Lower leg skin (tissue), 3 donors: ENCODE data around the gene PRICKLE2.

ENCODE experiments used
- CTCF ChIP-seq, 3 donors: fragments of 450-650 bp; IDR thresholded peaks; one replicate each; pipeline ENCODE4 v1.5.1; 2016; ENCODE audit warnings: antibody characterized with exemption in 3 of 3, mild to moderate bottlenecking in 3 of 3, moderate library complexity in 2 of 3
- POLR2A ChIP-seq, 2 donors: fragments of 450-650 bp; IDR thresholded peaks; one replicate each; pipeline ENCODE4 v1.6.1; 2016 to 2017; ENCODE audit warnings: antibody characterized with exemption in 2 of 2, mild to moderate bottlenecking in 1 of 2, moderate library complexity in 1 of 2

DNA sequence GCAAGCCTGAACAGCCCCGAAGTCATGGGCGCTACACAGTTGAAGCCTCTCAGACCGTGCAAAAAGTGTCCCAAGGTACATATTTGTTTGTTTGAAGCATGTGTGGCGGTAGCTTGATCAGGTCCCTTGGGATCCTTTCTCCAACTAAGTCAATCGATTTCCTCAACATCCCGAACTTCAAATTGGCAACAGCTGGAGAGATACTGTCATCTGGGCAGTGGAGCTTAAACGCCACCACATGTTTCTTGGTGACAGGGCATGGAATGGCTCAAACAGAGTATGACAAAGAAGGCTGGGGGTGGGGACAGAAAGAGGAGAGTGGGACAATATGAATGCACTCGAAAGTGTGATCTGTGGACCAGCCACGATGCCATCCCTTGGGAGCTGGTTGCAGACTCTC, 117.0 kb downstream of the PRICKLE2 start:
- TF ChIP-seq CTCF (IDR thresholded peaks at IDR 0.05) (no peak), POLR2A (IDR thresholded peaks at IDR 0.05) (no peak)
